Measurements from ENCODE around the gene CPT2. TPM values are rescaled to one million over a fixed set of nuclear protein-coding genes. Genes with fewer than 3 reads are reported as not detected.
"Not testable (repeated sequence)": the region's sequence is repeated elsewhere in the genome, so short reads cannot be mapped to it uniquely, and the experiment has no call there.

Gene CPT2
- total and polyA plus RNA-seq, 8 donors: 6.3 to 13.4 (median 10.9) TPM

- peaks cover 4 to 47% (median 20%) of the 10 kb centered on the region in 3 donors for H3K36me3 ChIP-seq
- intact Hi-C loops (cut with DNase I): no loop called here
- DNase-seq (no peak), ATAC-seq (no peak), FAIRE-seq (no peak)
- no peak overlapping the region for H3K4me3 ChIP-seq
- H3K27me3 ChIP-seq: no peaks in the 10 kb centered on the region
- no peaks in the 10 kb centered on the region for H3K9me3 ChIP-seq
- peaks cover under 1 to 5% (median under 1%) of the 10 kb centered on the region in 3 donors for H3K4me1 ChIP-seq
- H3K27ac ChIP-seq: no peak overlapping the region
- TF ChIP-seq CTCF (IDR thresholded peaks at IDR 0.05): no peak
- WGBS, 2 donors: 95 to 97% methylated on average over 3 of the region's 3 CpGs
These were observed 6.8 kb downstream of the CPT2 start for GRCh38 chr1:53203466-53203865.

- DNase-seq; H3K27ac ChIP-seq; H3K27me3 ChIP-seq; intact Hi-C loops (cut with DNase I); H3K4me3 ChIP-seq; ATAC-seq; H3K4me1 ChIP-seq; H3K9me3 ChIP-seq; FAIRE-seq: not testable (repeated sequence)
- peaks cover 7 to 67% (median 25%) of the 10 kb centered on the region in 3 donors for H3K36me3 ChIP-seq
- 100% methylated on average over 1 of the region's 1 CpG for WGBS, 2 donors
These were observed 8.9 kb downstream of the CPT2 start for GRCh38 chr1:53205496-53205895.

- ATAC-seq; H3K27ac ChIP-seq; DNase-seq; H3K4me1 ChIP-seq; H3K9me3 ChIP-seq; H3K4me3 ChIP-seq; intact Hi-C loops (cut with DNase I); FAIRE-seq; H3K27me3 ChIP-seq: not testable (repeated sequence)
- peaks cover 7 to 65% (median 32%) of the 10 kb centered on the region in 3 donors for H3K36me3 ChIP-seq
- 100% methylated on average over 3 of the region's 3 CpGs for WGBS, 2 donors
These were observed 9.6 kb downstream of the CPT2 start for GRCh38 chr1:53206083-53206685.

- no peak for DNase-seq
- intact Hi-C loops (cut with DNase I): no loop called here
- Histone ChIP-seq H3K36me3 (peaks cover 7 to 65% (median 35%) of the 10 kb centered on the region in 3 donors), H3K9me3 (no peaks in the 10 kb centered on the region), H3K4me1 (no peaks in the 10 kb centered on the region), H3K4me3 (no peak overlapping the region), H3K27me3 (no peaks in the 10 kb centered on the region), H3K27ac (no peak overlapping the region)
- no peak for TF ChIP-seq CTCF (IDR thresholded peaks at IDR 0.05)
- 100% methylated on average over 1 of the region's 1 CpG for WGBS, 2 donors
- FAIRE-seq: no peak
- ATAC-seq: no peak
These were observed 10.2 kb downstream of the CPT2 start for GRCh38 chr1:53206735-53207379.

GRCh38 chr1:53207726-53208125 is 11.1 kb downstream of the CPT2 start:
- ATAC-seq: no peak

More at GRCh38 chr1:53207726-53208125, 11.1 kb downstream of the CPT2 start:
- no peak for TF ChIP-seq CTCF (IDR thresholded peaks at IDR 0.05)
- H3K27ac ChIP-seq: no peak overlapping the region
- H3K4me1 ChIP-seq: no peaks in the 10 kb centered on the region
- intact Hi-C loops (cut with DNase I): no loop called here
- DNase-seq (no peak), FAIRE-seq (no peak)
- H3K4me3 ChIP-seq: no peak overlapping the region
- H3K27me3 ChIP-seq: no peaks in the 10 kb centered on the region
- peaks cover 4 to 57% (median 37%) of the 10 kb centered on the region in 3 donors for H3K36me3 ChIP-seq
- no peaks in the 10 kb centered on the region for H3K9me3 ChIP-seq
- WGBS, 2 donors: 87 to 93% methylated on average over 1 of the region's 1 CpG

Data from pancreas (tissue), 10 donors.